ENCODE measurements around the gene NKX1-2.

GRCh38 chr10:124401633-124402032 lies 48.2 kb downstream of the NKX1-2 start:
- TF ChIP-seq CTCF (IDR thresholded peaks at IDR 0.05; ENCODE audit: control extremely low read depth in 1 of 3, insufficient read depth in 1 of 3, low read depth in 1 of 3, low read length in 3 of 3): no peak
- TF ChIP-seq YY1 (IDR thresholded peaks at IDR 0.05; ENCODE audit: low read depth, low read length): no peak
- TF ChIP-seq KDM1A (IDR thresholded peaks at IDR 0.05; ENCODE audit: borderline replicate concordance, low read length): no peak
- no peak for TF ChIP-seq EP300 (IDR thresholded peaks at IDR 0.05; ENCODE audit: borderline replicate concordance in 1 of 2, low read depth in 2 of 2, low read length in 2 of 2)
- no peak for TF ChIP-seq JUND (IDR thresholded peaks at IDR 0.05; ENCODE audit: low read length)
- no peak for TF ChIP-seq ATF3 (IDR thresholded peaks at IDR 0.05; ENCODE audit: insufficient read depth, low read depth, low read length)
- no peak for TF ChIP-seq CHD2 (IDR thresholded peaks at IDR 0.05; ENCODE audit: low read length)
- no peak for TF ChIP-seq EZH2 (IDR thresholded peaks at IDR 0.05; ENCODE audit: low read depth, low read length, severe bottlenecking)
- TF ChIP-seq POLR2A (IDR thresholded peaks at IDR 0.05; ENCODE audit: control extremely low read depth in 1 of 2, low read depth in 2 of 2, low read length in 2 of 2): no peak
- TF ChIP-seq SP2 (IDR thresholded peaks at IDR 0.05; ENCODE audit: low read length): no peak
- no peak for TF ChIP-seq RFX5 (IDR thresholded peaks at IDR 0.05; ENCODE audit: borderline replicate concordance, low read depth, low read length)
- no peak for TF ChIP-seq MAX (IDR thresholded peaks at IDR 0.05)
- no peak for TF ChIP-seq SIN3A (conservative IDR thresholded peaks at IDR 0.05 in 1 of 2, IDR thresholded peaks at IDR 0.05 in 1 of 2; ENCODE audit: low read depth in 1 of 2, low read length in 2 of 2)
- TF ChIP-seq JUN (IDR thresholded peaks at IDR 0.05; ENCODE audit: low read depth, low read length): no peak

Data from H1 (cell line).